C4-2B (cell line): Measurements from ENCODE around the gene SLC25A23.

Source experiments
- H3K27ac ChIP-seq: fragments of 450-650 bp; 2 replicates; pipeline ENCODE4 v1.5.1; 2017
- ZFX ChIP-seq: fragments of 450-650 bp; IDR thresholded peaks from 2 replicates; pipeline ENCODE4 v1.6.1; 2017
- TF ChIP-seq, protein P1 (sequence below): fragments of 450-650 bp; conservative IDR thresholded peaks from 2 replicates; pipeline ENCODE4 v1.5.1; 2017; ENCODE audit warnings: mild to moderate bottlenecking

Gene SLC25A23

DNA sequence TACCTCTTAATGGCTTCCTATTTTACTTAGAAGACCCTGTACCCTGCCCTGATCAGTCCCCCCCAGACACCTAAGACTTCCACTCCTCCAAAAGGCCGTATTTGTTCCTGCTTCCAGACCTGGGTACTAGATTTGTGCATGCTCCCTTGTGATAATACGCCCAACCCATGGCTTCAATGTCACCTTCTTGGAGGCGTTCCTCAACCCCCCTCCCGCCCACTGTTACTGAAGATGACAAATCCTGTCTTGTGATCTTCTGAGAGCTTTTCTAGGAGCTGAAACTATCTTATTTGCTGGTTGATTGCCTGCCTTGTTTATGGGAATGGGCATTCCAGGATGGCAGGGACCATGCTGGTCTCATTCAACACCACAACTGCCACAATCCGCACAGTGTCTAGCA is 9.4 kb downstream of the SLC25A23 start:
- TF ChIP-seq, protein P1, sequence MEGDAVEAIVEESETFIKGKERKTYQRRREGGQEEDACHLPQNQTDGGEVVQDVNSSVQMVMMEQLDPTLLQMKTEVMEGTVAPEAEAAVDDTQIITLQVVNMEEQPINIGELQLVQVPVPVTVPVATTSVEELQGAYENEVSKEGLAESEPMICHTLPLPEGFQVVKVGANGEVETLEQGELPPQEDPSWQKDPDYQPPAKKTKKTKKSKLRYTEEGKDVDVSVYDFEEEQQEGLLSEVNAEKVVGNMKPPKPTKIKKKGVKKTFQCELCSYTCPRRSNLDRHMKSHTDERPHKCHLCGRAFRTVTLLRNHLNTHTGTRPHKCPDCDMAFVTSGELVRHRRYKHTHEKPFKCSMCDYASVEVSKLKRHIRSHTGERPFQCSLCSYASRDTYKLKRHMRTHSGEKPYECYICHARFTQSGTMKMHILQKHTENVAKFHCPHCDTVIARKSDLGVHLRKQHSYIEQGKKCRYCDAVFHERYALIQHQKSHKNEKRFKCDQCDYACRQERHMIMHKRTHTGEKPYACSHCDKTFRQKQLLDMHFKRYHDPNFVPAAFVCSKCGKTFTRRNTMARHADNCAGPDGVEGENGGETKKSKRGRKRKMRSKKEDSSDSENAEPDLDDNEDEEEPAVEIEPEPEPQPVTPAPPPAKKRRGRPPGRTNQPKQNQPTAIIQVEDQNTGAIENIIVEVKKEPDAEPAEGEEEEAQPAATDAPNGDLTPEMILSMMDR, result no peak
- TF ChIP-seq ZFX, result no peak

DNA sequence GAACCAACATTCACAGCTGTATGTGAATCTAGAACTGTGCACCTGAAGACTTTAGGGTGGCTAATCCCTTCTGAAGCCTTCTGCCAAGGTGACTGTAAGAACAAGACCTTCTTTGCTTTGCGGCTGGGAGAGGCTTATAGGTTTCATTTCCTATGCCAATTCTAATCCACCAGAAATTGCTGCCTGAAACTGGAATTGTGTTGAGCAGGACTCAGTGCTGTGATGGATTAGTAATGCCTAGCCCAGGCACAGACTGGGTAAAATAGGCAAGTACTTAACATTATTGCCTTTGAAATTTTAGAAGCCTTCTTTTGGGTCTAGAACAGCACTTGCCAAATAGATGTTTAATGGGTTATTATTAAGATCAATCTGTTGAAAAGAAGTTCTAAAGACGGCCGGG is 11.5 kb downstream of the SLC25A23 start:
- TF ChIP-seq ZFX, result no peak
- TF ChIP-seq, protein P1, result no peak
- H3K27ac ChIP-seq, result no peak overlapping the region

More for the DNA sequence above, 9.4 kb downstream of the SLC25A23 start:
- H3K27ac ChIP-seq, result no peak overlapping the region

DNA sequence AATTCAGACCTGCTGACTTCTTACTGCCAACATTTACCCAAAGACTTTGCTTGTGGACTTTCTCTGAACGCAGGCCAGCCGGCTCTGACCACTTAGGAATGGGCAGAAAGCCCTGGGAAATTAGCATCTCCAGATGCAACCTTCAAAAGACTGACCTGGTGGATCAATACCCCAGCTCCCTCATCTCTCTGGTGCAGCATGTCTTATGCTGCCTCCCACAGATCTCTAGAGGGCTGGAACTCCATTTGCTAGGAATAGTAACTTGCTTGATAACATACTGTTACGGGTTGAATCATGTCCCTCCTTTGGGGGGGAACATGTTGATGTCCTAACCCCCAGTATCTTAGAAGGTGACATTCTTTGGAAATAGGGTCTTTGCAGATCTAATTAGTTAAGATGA is 13.1 kb downstream of the SLC25A23 start:
- no peak; the same call in 1 of the 2 replicates for TF ChIP-seq ZFX
- TF ChIP-seq, protein P1, result no peak
- H3K27ac ChIP-seq, result no peak overlapping the region

DNA sequence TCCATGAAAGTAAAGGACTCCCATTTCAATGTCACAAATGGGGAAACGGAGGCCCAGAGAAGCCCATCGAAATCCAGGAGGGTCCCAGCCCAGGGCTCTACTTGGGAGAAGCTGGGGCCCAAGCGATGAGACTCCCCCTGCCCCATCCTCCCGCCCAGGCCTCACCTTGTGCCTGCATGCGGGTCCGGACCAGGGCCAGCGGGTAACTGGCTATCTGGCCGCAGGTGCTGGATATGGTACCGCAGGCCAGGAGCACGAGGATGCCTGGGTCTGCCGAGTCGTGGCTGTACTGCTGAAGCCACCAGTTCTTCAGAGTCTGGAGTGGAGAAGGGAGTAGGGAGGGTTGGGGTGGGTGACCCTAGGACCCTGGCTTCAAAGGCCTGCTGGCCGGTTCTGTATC is 15.6 kb downstream of the SLC25A23 start:
- H3K27ac ChIP-seq, result no peak overlapping the region
- TF ChIP-seq, protein P1, result no peak
- no peak for TF ChIP-seq ZFX

DNA sequence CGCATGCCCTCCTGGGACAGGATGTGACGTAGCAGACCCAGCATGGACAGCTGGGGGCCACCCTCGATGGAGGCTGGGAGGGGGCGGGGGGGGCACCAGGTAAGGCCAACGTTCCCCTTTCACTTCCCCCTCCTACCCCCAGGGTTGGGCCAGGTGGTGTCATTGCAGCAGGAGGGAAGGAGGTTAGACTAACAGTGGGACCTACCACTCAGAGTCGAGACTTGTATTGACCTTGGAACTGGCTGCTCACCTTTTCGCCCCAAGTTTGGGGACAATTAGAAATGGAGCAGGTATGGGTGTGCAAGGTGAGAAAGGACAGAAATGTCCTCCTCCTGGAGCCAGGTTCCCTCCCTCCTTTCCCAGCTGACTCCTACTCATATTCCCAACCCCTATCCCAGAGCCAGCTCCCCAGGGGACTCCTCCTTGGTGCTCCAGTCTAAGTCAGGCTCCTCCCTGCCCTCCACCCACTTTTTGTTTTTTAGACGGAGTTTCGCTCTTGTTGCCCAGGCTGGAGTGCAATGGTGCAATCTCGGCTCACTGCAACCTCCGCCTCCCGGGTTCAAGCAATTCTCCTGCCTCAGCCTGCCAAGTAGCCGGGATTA is 17.4 kb downstream of the SLC25A23 start:
- no peak overlapping the region for H3K27ac ChIP-seq

DNA sequence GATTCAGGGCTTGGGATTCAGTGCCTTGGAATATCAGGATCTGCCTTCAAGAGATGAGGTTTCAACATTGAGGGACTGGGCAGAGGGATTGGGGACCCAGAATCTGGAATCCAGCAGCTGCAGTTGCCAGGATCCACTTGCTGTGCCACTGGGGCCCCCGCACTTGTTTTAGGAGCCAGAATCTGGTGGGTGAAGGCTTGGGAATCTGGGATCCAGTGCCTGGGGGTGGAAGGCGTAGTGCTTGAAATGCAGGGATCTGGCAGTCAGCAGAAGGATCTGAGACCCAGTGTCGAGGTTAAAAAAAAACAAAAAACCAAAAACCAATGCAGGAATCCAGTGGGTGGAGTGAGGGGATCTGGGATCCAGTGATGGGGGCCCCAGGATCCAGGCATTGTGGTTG is 18.7 kb downstream of the SLC25A23 start:
- no peak overlapping the region for H3K27ac ChIP-seq
- no peak for TF ChIP-seq ZFX
- TF ChIP-seq, protein P1, result no peak

More for the DNA sequence above, 17.4 kb downstream of the SLC25A23 start:
- TF ChIP-seq ZFX, result no peak
- TF ChIP-seq, protein P1, result no peak

DNA sequence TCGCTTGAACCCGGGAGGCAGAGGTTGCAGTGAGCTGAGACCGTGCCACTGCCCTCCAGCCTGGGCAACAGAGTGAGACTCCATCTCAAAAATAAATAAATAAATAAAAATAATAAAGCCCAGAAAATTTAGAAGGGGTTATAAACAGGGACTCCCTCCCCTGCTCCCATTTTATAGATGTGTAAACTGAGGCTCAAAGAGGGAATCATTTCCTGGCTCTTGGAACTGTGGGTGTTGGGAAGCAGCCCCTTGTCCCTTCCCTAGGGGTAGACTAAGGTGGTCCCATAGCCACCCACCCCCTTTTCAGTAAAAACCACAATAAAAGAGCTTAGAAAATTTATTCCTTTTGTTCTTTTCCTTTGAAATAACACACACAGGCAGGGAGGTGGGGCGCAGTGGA is 19.8 kb downstream of the SLC25A23 start:
- no peak overlapping the region for H3K27ac ChIP-seq
- no peak for TF ChIP-seq ZFX
- TF ChIP-seq, protein P1, result no peak
